T-helper 1 cell treated with Interleukin-12 subunit alpha and Interleukin-12 subunit beta and Interleukin-4 antibody, amounts not matched to agents 30 μg/mL and 1 μg/mL, for 36 hours (primary cell): ENCODE data around the gene VWA1.
"Not testable (repeated sequence)": the region's sequence is repeated elsewhere in the genome, so short reads cannot be mapped to it uniquely, and the experiment has no call there.

Source experiments
- H3K27ac Mint-ChIP-seq: one replicate; pipeline ENCODE4 v1.8.0; 2021; ENCODE audit warnings: mild to moderate bottlenecking, mixed read lengths
- H3K27me3 Mint-ChIP-seq: one replicate; pipeline ENCODE4 v1.8.0; 2021; ENCODE audit warnings: low read depth, mixed read lengths
- H3K36me3 Mint-ChIP-seq: one replicate; pipeline ENCODE4 v1.8.0; 2021; ENCODE audit warnings: low read depth, mixed read lengths
- H3K4me1 Mint-ChIP-seq: one replicate; pipeline ENCODE4 v1.8.0; 2021; ENCODE audit warnings: low read depth, mixed read lengths
- H3K4me3 Mint-ChIP-seq: one replicate; pipeline ENCODE4 v1.8.0; 2021; ENCODE audit warnings: mild to moderate bottlenecking, moderate library complexity, mixed read lengths
- H3K9me3 Mint-ChIP-seq: one replicate; pipeline ENCODE4 v1.8.0; 2021; ENCODE audit warnings: mixed read lengths

Gene VWA1

GRCh38 chr1:1399872-1400575, 35.5 kb upstream of the VWA1 start:
- Mint-ChIP-seq H3K27me3 (no peaks in the 10 kb centered on the region), H3K36me3 (peaks cover 48% of the 10 kb centered on the region), H3K27ac (peak overlapping the region; percentile 81), H3K4me3 (peak overlapping the region; percentile 90), H3K9me3 (no peaks in the 10 kb centered on the region), H3K4me1 (peaks cover 40% of the 10 kb centered on the region)

GRCh38 chr1:1400576-1401456, 34.7 kb upstream of the VWA1 start:
- Mint-ChIP-seq H3K4me3 (peak overlapping the region; percentile 90), H3K4me1 (peaks cover 40% of the 10 kb centered on the region), H3K36me3 (peaks cover 48% of the 10 kb centered on the region), H3K27me3 (no peaks in the 10 kb centered on the region), H3K27ac (peak overlapping the region; percentile 63), H3K9me3 (no peaks in the 10 kb centered on the region)

- H3K4me1 Mint-ChIP-seq: peaks cover 40% of the 10 kb centered on the region
- H3K9me3 Mint-ChIP-seq: no peaks in the 10 kb centered on the region
- no peaks in the 10 kb centered on the region for H3K27me3 Mint-ChIP-seq
- H3K4me3 Mint-ChIP-seq: no peak overlapping the region
- no peak overlapping the region for H3K27ac Mint-ChIP-seq
- peaks cover 51% of the 10 kb centered on the region for H3K36me3 Mint-ChIP-seq
Measured at GRCh38 chr1:1401457-1402010, 34.0 kb upstream of the VWA1 start.

- Mint-ChIP-seq H3K27me3 (no peaks in the 10 kb centered on the region), H3K4me3 (peak overlapping the region; percentile 51), H3K36me3 (peaks cover 53% of the 10 kb centered on the region), H3K4me1 (peaks cover 42% of the 10 kb centered on the region), H3K9me3 (no peaks in the 10 kb centered on the region), H3K27ac (peak overlapping the region; percentile 20)
Measured at GRCh38 chr1:1402072-1402900, 33.2 kb upstream of the VWA1 start.

- H3K27ac Mint-ChIP-seq, H3K9me3 Mint-ChIP-seq, H3K4me3 Mint-ChIP-seq, H3K27me3 Mint-ChIP-seq: not testable (repeated sequence)
- peaks cover 38% of the 10 kb centered on the region for H3K4me1 Mint-ChIP-seq
- peaks cover 52% of the 10 kb centered on the region for H3K36me3 Mint-ChIP-seq
Measured at GRCh38 chr1:1402901-1403392, 32.5 kb upstream of the VWA1 start.

GRCh38 chr1:1403653-1404052, 31.8 kb upstream of the VWA1 start:
- Mint-ChIP-seq H3K4me3 (no peak overlapping the region), H3K27ac (peak overlapping the region; percentile 66), H3K36me3 (peaks cover 48% of the 10 kb centered on the region), H3K27me3 (no peaks in the 10 kb centered on the region), H3K4me1 (peaks cover 39% of the 10 kb centered on the region), H3K9me3 (no peaks in the 10 kb centered on the region)

GRCh38 chr1:1406101-1406820, 29.2 kb upstream of the VWA1 start:
- peak overlapping the region; percentile 86 for H3K27ac Mint-ChIP-seq
- H3K27me3 Mint-ChIP-seq: no peaks in the 10 kb centered on the region
- no peaks in the 10 kb centered on the region for H3K9me3 Mint-ChIP-seq
- peaks cover 28% of the 10 kb centered on the region for H3K4me1 Mint-ChIP-seq
- H3K4me3 Mint-ChIP-seq: peak overlapping the region; percentile 89
- H3K36me3 Mint-ChIP-seq: peaks cover 35% of the 10 kb centered on the region

- Mint-ChIP-seq H3K27me3 (no peaks in the 10 kb centered on the region), H3K4me1 (peaks cover 23% of the 10 kb centered on the region), H3K27ac (peak within 1 kb of the TSS; percentile 92), H3K4me3 (peak within 1 kb of the TSS; percentile 89), H3K9me3 (no peaks in the 10 kb centered on the region), H3K36me3 (peaks cover 29% of the 10 kb centered on the region)
Measured at GRCh38 chr1:1406821-1407635, 28.5 kb upstream of the VWA1 start, which contains the start of gene MRPL20. Gene MRPL20, minus strand, starts transcription at chr1:1407293. Its CDS starts 76 bp downstream, at chr1:1407217.

GRCh38 chr1:1407636-1408318, 27.7 kb upstream of the VWA1 start:
- H3K36me3 Mint-ChIP-seq: peaks cover 23% of the 10 kb centered on the region
- H3K4me1 Mint-ChIP-seq: peaks cover 20% of the 10 kb centered on the region
- H3K4me3 Mint-ChIP-seq: peak overlapping the region; percentile 82
- no peaks in the 10 kb centered on the region for H3K27me3 Mint-ChIP-seq
- H3K27ac Mint-ChIP-seq: peak overlapping the region; percentile 81
- no peaks in the 10 kb centered on the region for H3K9me3 Mint-ChIP-seq

- not testable (repeated sequence) for H3K9me3 Mint-ChIP-seq, H3K27me3 Mint-ChIP-seq, H3K27ac Mint-ChIP-seq, H3K4me3 Mint-ChIP-seq
- Mint-ChIP-seq H3K36me3 (peaks cover 12% of the 10 kb centered on the region), H3K4me1 (peaks cover 13% of the 10 kb centered on the region)
Measured at GRCh38 chr1:1410238-1410637, 25.3 kb upstream of the VWA1 start.

- Mint-ChIP-seq H3K4me3 (no peak overlapping the region), H3K9me3 (no peaks in the 10 kb centered on the region), H3K27me3 (peaks cover 4% of the 10 kb centered on the region), H3K36me3 (peaks cover 1% of the 10 kb centered on the region), H3K4me1 (peaks cover 9% of the 10 kb centered on the region), H3K27ac (no peak overlapping the region)
Measured at GRCh38 chr1:1411626-1412025, 23.9 kb upstream of the VWA1 start.

- not testable (repeated sequence) for H3K36me3 Mint-ChIP-seq, H3K27me3 Mint-ChIP-seq, H3K27ac Mint-ChIP-seq, H3K4me3 Mint-ChIP-seq, H3K4me1 Mint-ChIP-seq, H3K9me3 Mint-ChIP-seq
Measured at GRCh38 chr1:1412311-1412902, 23.1 kb upstream of the VWA1 start.
